ENCODE measurements around the gene ZNF672.
A peak's percentile ranks its signal among the peaks of the same experiment; 100 is the strongest.
"Not testable (repeated sequence)": the region's sequence is repeated elsewhere in the genome, so short reads cannot be mapped to it uniquely, and the experiment has no call there.

Gene ZNF672

GRCh38 chr1:248857749-248858095, 19.7 kb downstream of the ZNF672 start:
- no peak for DNase-seq

- peak; percentile 26 for DNase-seq
Measured at GRCh38 chr1:248858096-248858890, 20.3 kb downstream of the ZNF672 start.

GRCh38 chr1:248858891-248859889, 21.2 kb downstream of the ZNF672 start, which contains the start of gene ZNF692:
Gene ZNF692, minus strand, starts transcription at chr1:248859085. Its CDS starts 776 bp downstream, at chr1:248858309.
- peak; percentile 70 for DNase-seq

GRCh38 chr1:248860007-248860406, 22.0 kb downstream of the ZNF672 start:
- no peak for DNase-seq

GRCh38 chr1:248861616-248862015, 23.6 kb downstream of the ZNF672 start:
- DNase-seq, result no peak

GRCh38 chr1:248862695-248862997, 24.6 kb downstream of the ZNF672 start:
- no peak for DNase-seq

- peak; percentile 41 for DNase-seq
Measured at GRCh38 chr1:248862998-248863881, 25.2 kb downstream of the ZNF672 start.

GRCh38 chr1:248871837-248872401, 33.9 kb downstream of the ZNF672 start:
- DNase-seq, result no peak

- peak; percentile 49 for DNase-seq
Measured at GRCh38 chr1:248872752-248873408, 34.9 kb downstream of the ZNF672 start.

- DNase-seq, result peak; percentile 81
Measured at GRCh38 chr1:248873409-248873992, 35.5 kb downstream of the ZNF672 start.

- DNase-seq, result peak; percentile 81
Measured at GRCh38 chr1:248873993-248874533, 36.0 kb downstream of the ZNF672 start.

GRCh38 chr1:248881261-248881660, 43.2 kb downstream of the ZNF672 start:
- DNase-seq, result no peak

GRCh38 chr1:248882427-248882826, 44.4 kb downstream of the ZNF672 start:
- DNase-seq, result not testable (repeated sequence)

GRCh38 chr1:248884632-248885295, 46.7 kb downstream of the ZNF672 start:
- DNase-seq, result no peak

GRCh38 chr1:248885646-248886045, 47.6 kb downstream of the ZNF672 start:
- no peak for DNase-seq

GRCh38 chr1:248886237-248886895, 48.3 kb downstream of the ZNF672 start:
- no peak for DNase-seq

- not testable (repeated sequence) for DNase-seq
Measured at GRCh38 chr1:248889914-248890243, 51.9 kb downstream of the ZNF672 start.

GRCh38 chr1:248890549-248891498, 52.8 kb downstream of the ZNF672 start:
- DNase-seq, result no peak

- DNase-seq, result no peak
Measured at GRCh38 chr1:248891758-248892157, 53.7 kb downstream of the ZNF672 start.
